Liver (tissue), 3 donors: ENCODE measurements around the gene DTWD2.

Experiments
- CTCF ChIP-seq: fragments of 150-350 bp; IDR thresholded peaks from 2 replicates; pipeline ENCODE4 v1.5.1; 2017; ENCODE audit warnings: improper control_type of control experiment, low read depth, low read length; ENCODE audit not compliant: missing input control
- GABPA ChIP-seq, 2 donors: IDR thresholded peaks in 1 of 2; conservative IDR thresholded peaks in 1 of 2; 2 replicates each; pipeline ENCODE4 v1.6.1; 2016; ENCODE audit warnings: antibody characterized with exemption in 2 of 2, mild to moderate bottlenecking in 1 of 2, moderate library complexity in 1 of 2
- TF ChIP-seq, protein P1 (sequence below): IDR thresholded peaks from 2 replicates; pipeline ENCODE4 v1.6.1; 2016; ENCODE audit warnings: antibody characterized with exemption
- donor health status: healthy.
- donor health status: healthy.

DNA sequence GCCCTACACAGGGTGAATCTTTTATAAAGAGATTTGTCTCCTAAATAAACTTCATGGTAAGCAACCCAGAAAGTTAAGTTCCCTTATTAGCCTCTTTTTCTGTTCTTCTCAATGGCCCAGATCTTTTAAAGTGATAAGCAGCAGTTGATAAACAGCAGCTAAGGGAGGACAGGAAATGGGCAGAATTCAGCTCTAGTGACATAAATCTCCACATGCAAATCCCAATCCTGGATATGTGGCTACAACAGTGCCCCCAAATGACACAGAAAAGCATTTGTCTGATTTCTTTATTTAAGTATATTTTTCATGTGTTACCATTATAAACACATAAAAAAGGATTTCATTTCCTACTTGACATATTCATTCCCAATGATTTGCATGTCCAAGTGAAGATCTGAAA, 199.0 kb downstream of the DTWD2 start:
- TF ChIP-seq, protein P1, sequence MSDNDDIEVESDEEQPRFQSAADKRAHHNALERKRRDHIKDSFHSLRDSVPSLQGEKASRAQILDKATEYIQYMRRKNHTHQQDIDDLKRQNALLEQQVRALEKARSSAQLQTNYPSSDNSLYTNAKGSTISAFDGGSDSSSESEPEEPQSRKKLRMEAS = no peak
- TF ChIP-seq CTCF (no peak), GABPA (IDR thresholded peaks at IDR 0.05 in 1 of 2, conservative IDR thresholded peaks at IDR 0.05 in 1 of 2) (no peak)
